Fibroblast of lung (primary cell): Measurements from ENCODE around the gene KCTD5. TPM values are rescaled to one million over a fixed set of nuclear protein-coding genes. Genes with fewer than 3 reads are reported as not detected.
"Not testable (repeated sequence)": the region's sequence is repeated elsewhere in the genome, so short reads cannot be mapped to it uniquely, and the experiment has no call there.

ENCODE experiments used
- DNase-seq, 2 donors: peaks; one replicate each; pipeline versions ENCODE4 v3.0.0 to v3.0.0-alpha.2; 2010; ENCODE audit warnings: low read depth in 2 of 2
- H2AFZ ChIP-seq: 2 replicates; pipeline ENCODE4 v1.5.1; 2012; ENCODE audit warnings: low read length, control low read depth, inconsistent platforms
- H3K27ac ChIP-seq: 2 replicates; pipeline ENCODE4 v1.5.1; 2011; ENCODE audit warnings: low read length, control low read depth; ENCODE audit not compliant: insufficient read depth
- H3K27me3 ChIP-seq: 2 replicates; pipeline ENCODE4 v1.5.1; 2011; ENCODE audit warnings: mild to moderate bottlenecking, low read length; ENCODE audit not compliant: control insufficient read depth, insufficient read depth
- H3K36me3 ChIP-seq: 2 replicates; pipeline ENCODE4 v1.5.1; 2011; ENCODE audit warnings: low read length; ENCODE audit not compliant: control insufficient read depth, insufficient read depth
- H3K4me1 ChIP-seq: 2 replicates; pipeline ENCODE4 v1.5.1; 2011; ENCODE audit warnings: low read length; ENCODE audit not compliant: control insufficient read depth, insufficient read depth; ENCODE audit errors: extremely low read depth
- H3K4me2 ChIP-seq: 2 replicates; pipeline ENCODE4 v1.5.1; 2011; ENCODE audit warnings: low read length, control low read depth; ENCODE audit not compliant: insufficient read depth; ENCODE audit errors: extremely low read depth
- H3K4me3 ChIP-seq, 4 experiments: fragments of 200-600 bp in 1 of 4; sonication (generic) in 1 of 4; replicated peaks in 1 of 4; 2 replicates each; pipeline ENCODE4 v1.5.1; 2011 to 2016; ENCODE audit warnings: low read length in 4 of 4, low read depth in 3 of 4, mild to moderate bottlenecking in 3 of 4, control low read depth in 2 of 4, inconsistent platforms in 1 of 4, mixed read lengths in 1 of 4; ENCODE audit not compliant: insufficient read depth in 1 of 4; ENCODE audit errors: control extremely low read depth in 1 of 4
- H3K79me2 ChIP-seq: 2 replicates; pipeline ENCODE4 v1.5.1; 2012; ENCODE audit warnings: mild to moderate bottlenecking, low read length, inconsistent platforms; ENCODE audit not compliant: control insufficient read depth, insufficient read depth
- H3K9ac ChIP-seq: 2 replicates; pipeline ENCODE4 v1.5.1; 2011; ENCODE audit warnings: mild to moderate bottlenecking, low read length, control low read depth; ENCODE audit not compliant: insufficient read depth
- H3K9me3 ChIP-seq: 2 replicates; pipeline ENCODE4 v1.5.1; 2012; ENCODE audit warnings: low read depth, low read length; ENCODE audit not compliant: control insufficient read depth, insufficient read depth
- H4K20me1 ChIP-seq: 2 replicates; pipeline ENCODE4 v1.5.1; 2011; ENCODE audit warnings: low read length; ENCODE audit not compliant: control insufficient read depth, insufficient read depth; ENCODE audit errors: extremely low read depth
- CTCF ChIP-seq, 2 donors: IDR thresholded peaks in 1 of 2; conservative IDR thresholded peaks in 1 of 2; 1 replicate in 1 of 2; 2 replicates in 1 of 2; pipeline ENCODE4 v1.5.1; 2011 to 2012; ENCODE audit warnings: low read length in 2 of 2, control low read depth in 1 of 2, inconsistent platforms in 1 of 2, low read depth in 1 of 2, mild to moderate bottlenecking in 1 of 2
- EZH2 ChIP-seq: IDR thresholded peaks from 2 replicates; pipeline ENCODE4 v1.5.1; 2012; ENCODE audit warnings: low read length, control low read depth, mild to moderate bottlenecking; ENCODE audit errors: missing control alignments
- polyA plus RNA-seq, 2 donors: library from polyadenylated mRNA; depleted of rRNA in 1 of 2; stranded (reverse) in 1 of 2; unstranded in 1 of 2; fragments of >200 nt; gene quantifications; 2 replicates each; pipeline ENCODE4 v1.2.1, GENCODE V29; 2011 to 2012; ENCODE audit warnings: missing spikeins in 1 of 2
- total RNA-seq: library from RNA; depleted of rRNA; stranded (reverse); fragments of >200 nt; gene quantifications from 2 replicates; pipeline ENCODE4 v1.2.1, GENCODE V29; 2014

Gene KCTD5
- total and polyA plus RNA-seq, 2 donors (not counting 1 experiment from before 2014, with no cell fraction given) = 21.6 to 25.9 TPM

- H4K20me1 ChIP-seq, H3K36me3 ChIP-seq, H3K27me3 ChIP-seq, H3K4me1 ChIP-seq, H2AFZ ChIP-seq, H3K9me3 ChIP-seq, H3K4me3 ChIP-seq, H3K4me2 ChIP-seq, H3K27ac ChIP-seq, H3K9ac ChIP-seq: not testable (repeated sequence)
- DNase-seq = peak in 1 of 2 donors; percentile 73
- peaks cover 22% of the 10 kb centered on the region for H3K79me2 ChIP-seq
These were observed 2.0 kb upstream of the KCTD5 start for GRCh38 chr16:2680360-2680759.

- not testable (repeated sequence) for H3K9me3 ChIP-seq, H4K20me1 ChIP-seq, H3K36me3 ChIP-seq, H3K4me1 ChIP-seq, H3K27me3 ChIP-seq
- Histone ChIP-seq H2AFZ (peak overlapping the region; percentile 77), H3K27ac (peak overlapping the region; percentile 89), H3K4me3 (peak overlapping the region; percentile 79 to 97 (median 94)), H3K4me2 (peak overlapping the region; percentile 78), H3K79me2 (peaks cover 35% of the 10 kb centered on the region), H3K9ac (peak overlapping the region; percentile 92)
- peak in 1 of 2 donors; percentile 27 for DNase-seq
These were observed 718 bp downstream of the KCTD5 start for GRCh38 chr16:2683041-2683440.

- not testable (repeated sequence) for H3K27me3 ChIP-seq, H3K4me1 ChIP-seq, H3K27ac ChIP-seq, DNase-seq, H3K36me3 ChIP-seq, H3K9me3 ChIP-seq, H3K9ac ChIP-seq, H3K4me2 ChIP-seq, H3K4me3 ChIP-seq, H4K20me1 ChIP-seq, H2AFZ ChIP-seq
- peaks cover 49% of the 10 kb centered on the region for H3K79me2 ChIP-seq
These were observed 3.8 kb downstream of the KCTD5 start for GRCh38 chr16:2686075-2686474.

- Histone ChIP-seq H3K4me1 (peaks cover 4% of the 10 kb centered on the region), H3K4me3 (no peak overlapping the region), H3K27me3 (no peaks in the 10 kb centered on the region), H3K79me2 (peaks cover 49% of the 10 kb centered on the region), H3K27ac (no peak overlapping the region), H3K36me3 (peaks cover 4% of the 10 kb centered on the region), H3K4me2 (no peak overlapping the region), H2AFZ (no peak overlapping the region), H4K20me1 (no peaks in the 10 kb centered on the region), H3K9ac (no peak overlapping the region), H3K9me3 (no peaks in the 10 kb centered on the region)
- no peak for DNase-seq
- no peak for TF ChIP-seq EZH2
- TF ChIP-seq CTCF (conservative IDR thresholded peaks at IDR 0.05 in 1 of 2, IDR thresholded peaks at IDR 0.05 in 1 of 2; ENCODE audit: low read depth in 1 of 2, low read length in 2 of 2) = no peak
These were observed 4.7 kb downstream of the KCTD5 start for GRCh38 chr16:2686912-2687507.
